GM13976 (cell line): ENCODE data around the gene CXXC4.

Experiments used
- DNase-seq: peaks from one replicate; pipeline ENCODE4 v3.0.0; 2012; ENCODE audit warnings: low spot score
- CTCF ChIP-seq: IDR thresholded peaks from 2 replicates; pipeline ENCODE4 v1.5.1; 2012; ENCODE audit warnings: borderline replicate concordance, mild to moderate bottlenecking; ENCODE audit not compliant: insufficient read depth; ENCODE audit errors: extremely low read depth, missing control alignments, control extremely low read depth
- in situ Hi-C: fragments of 300-500 bp; cut with MboI; formaldehyde crosslinking; loops from one replicate; pipeline ENCODE4 v1.12.0; 2022; ENCODE audit warnings: low sequenced_read_pairs, mixed read lengths, inconsistent platforms; ENCODE audit not compliant: unreplicated experiment

CXXC4 gene

DNA sequence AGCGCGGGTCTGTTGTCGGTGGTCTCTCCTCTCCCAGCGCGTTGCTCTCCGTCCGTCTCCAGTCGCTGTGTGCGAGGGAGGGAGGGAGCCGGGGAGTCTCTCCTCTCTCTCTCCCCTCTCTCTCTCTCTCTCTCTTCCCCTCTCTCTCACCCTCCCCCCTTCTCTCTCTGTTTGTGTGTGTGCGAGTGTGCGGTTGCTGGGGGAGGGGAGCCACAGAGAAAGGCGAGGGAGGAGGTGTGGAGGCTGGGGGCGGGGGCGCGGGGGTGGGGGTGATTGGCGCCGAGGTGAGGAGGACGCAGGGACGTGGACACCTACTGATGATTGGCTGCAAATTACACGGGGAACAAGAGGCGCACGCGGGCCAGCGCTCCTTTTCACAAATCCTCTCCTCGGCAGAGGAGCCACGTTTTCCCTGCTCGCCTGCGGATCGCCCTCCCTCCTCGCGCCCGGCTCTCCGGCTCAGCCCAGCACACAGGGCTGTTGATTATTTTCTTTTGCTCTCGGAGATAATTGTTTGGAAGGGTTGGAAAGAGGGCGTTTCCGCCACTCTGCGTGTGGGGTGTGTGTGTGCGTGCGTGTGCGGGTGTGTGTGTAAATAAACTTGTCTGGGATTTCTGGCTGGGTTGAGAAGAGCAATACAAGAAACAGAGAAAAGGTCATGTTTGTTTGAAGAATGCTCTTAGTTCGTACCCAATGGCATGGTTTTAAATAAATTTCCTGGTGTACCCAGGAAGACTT is at the start of gene CXXC4:
Gene CXXC4, minus strand, starts transcription at position 73 of the 738 bp plus-strand sequence. CDS start 3,092 bp downstream, outside the sequence.
- in situ Hi-C loops, result loop anchor here (25.0 kb wide), 1 partner anchor 967 kb away; the partner anchor contains the start of gene PPA2
- no peak for TF ChIP-seq CTCF
- peak; percentile 76 for DNase-seq

DNA sequence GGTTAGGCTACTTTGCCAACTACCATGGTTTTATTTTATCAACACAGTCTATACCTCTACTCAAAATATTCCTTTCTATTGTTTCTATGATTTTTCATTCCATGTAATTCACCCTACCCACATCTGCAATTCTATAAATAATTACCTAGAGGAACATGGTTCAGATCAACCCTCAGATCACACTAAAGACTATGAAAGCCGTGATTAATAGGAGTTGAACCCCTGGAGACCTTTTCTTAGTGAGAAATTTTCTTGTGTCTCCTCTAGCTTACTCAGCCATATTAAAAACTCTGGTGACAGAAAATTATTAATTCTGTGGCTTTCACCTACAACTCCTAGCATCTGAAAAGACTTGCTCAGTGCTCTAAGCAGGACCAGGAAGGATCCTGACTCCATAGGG is 38.5 kb upstream of the CXXC4 start:
- in situ Hi-C loops, result no loop called here
- TF ChIP-seq CTCF, result no peak
- DNase-seq, result no peak

- in situ Hi-C loops, result no loop called here
- no peak for DNase-seq
Measured at GRCh38 chr4:104532677-104533076, 38.0 kb upstream of the CXXC4 start.

DNA sequence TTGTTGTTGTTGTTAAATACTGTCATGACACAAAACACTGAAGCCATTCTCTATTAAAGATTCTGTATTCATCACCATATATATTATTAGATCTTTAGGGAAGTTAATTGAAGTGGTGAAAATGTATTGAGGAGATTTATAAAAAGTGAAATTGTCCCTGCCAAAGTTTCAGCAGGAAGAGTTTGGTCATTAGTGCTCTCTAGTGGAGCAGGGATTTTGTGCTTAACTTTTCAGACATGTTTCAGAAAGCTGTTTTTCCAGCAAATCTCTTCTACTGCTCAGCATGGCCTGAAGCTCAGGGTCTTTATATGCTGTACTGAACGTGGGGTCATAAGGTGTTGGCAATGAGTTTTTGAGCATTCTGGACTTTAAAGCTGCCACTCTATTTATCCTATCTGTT is 36.7 kb upstream of the CXXC4 start:
- in situ Hi-C loops, result no loop called here
- TF ChIP-seq CTCF, result no peak
- DNase-seq, result no peak

More at GRCh38 chr4:104532677-104533076, 38.0 kb upstream of the CXXC4 start:
- no peak for TF ChIP-seq CTCF

DNA sequence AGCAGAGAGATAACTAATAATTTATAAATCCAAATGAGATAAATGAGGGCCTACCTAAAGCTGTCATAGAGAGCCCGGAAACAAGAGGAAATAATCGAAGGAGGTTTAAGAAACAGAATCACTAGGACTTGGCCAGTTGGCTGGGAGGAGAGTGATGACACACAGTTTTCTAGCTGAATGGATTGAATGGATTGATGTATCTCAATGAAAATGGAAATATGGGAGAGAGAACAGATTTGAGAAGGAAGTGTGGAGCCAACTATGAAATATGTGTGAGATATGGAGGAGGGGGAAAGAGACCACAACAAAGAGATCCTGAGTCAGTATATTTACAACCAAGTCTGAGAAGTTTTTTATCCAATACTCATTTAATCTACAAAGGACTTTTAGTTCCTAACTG is 35.7 kb upstream of the CXXC4 start:
- in situ Hi-C loops, result no loop called here
- no peak for DNase-seq

DNA sequence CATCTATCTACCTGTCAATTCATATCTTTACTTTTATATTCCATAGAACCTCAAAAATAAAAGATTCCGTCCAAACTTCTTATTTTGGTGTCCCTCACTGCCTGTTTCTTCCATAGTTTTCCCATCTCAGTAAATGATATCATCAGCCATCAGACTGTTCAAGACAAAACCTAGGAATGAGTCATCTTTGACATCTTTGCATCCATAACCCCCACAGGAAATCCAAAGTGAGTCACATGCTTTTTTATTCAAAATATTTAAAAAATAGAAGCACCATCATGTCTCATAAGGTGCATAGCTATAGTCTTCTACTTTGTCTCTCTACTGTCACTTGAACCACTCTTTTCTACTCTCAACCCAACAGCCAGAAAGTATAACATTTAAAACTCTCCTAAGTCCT is 29.9 kb upstream of the CXXC4 start:
- in situ Hi-C loops, result no loop called here
- no peak for DNase-seq
- no peak for TF ChIP-seq CTCF

More for the DNA sequence above, 35.7 kb upstream of the CXXC4 start:
- TF ChIP-seq CTCF, result no peak
